GM12878 (cell line): Measurements from ENCODE around the gene DUSP16. TPM values are rescaled to one million over a fixed set of nuclear protein-coding genes. Genes with fewer than 3 reads are reported as not detected.

ENCODE experiments used
- ATAC-seq: fragments of 200-7000 bp; cut with Tn5 transposase; 3 replicates; pipeline ENCODE4 v1.9.1; 2020; ENCODE audit warnings: mild to moderate bottlenecking, moderate library complexity
- BruUV-seq: library from RNA; stranded (reverse); fragments of 400-500 nt; replicated peaks from 2 replicates; lab custom pipeline; 2021; lab: Mats Ljungman, UMichigan
- CTCF ChIA-PET: fragments of 300-600 bp; sonication (Branson Sonifier 250); formaldehyde crosslinking; extraction: SDS; loops from one replicate; lab custom pipeline; 2021; ENCODE audit warnings: inconsistent platforms; lab: Yijun Ruan, JAX
- POLR2A ChIA-PET: fragments of 350-600 bp; formaldehyde crosslinking; extraction: SDS; loops from one replicate; lab custom pipeline; 2021; ENCODE audit warnings: inconsistent platforms; lab: Charles Lee
- RAD21 ChIA-PET: fragments of 300-600 bp; sonication (Branson Sonifier 250); formaldehyde crosslinking; loops from one replicate; lab custom pipeline; 2023; ENCODE audit warnings: antibody characterized with exemption; ENCODE audit not compliant: unreplicated experiment; lab: Charles Lee
- SMC1A ChIA-PET: fragments of 300-600 bp; sonication (Branson Sonifier 250); formaldehyde crosslinking; loops from one replicate; lab custom pipeline; 2023; ENCODE audit not compliant: unreplicated experiment, uncharacterized antibody; lab: Charles Lee
- DNase-seq: peaks from one replicate; pipeline ENCODE4 v3.0.0-alpha.2; 2011; ENCODE audit warnings: low read depth, low spot score
- FAIRE-seq: peaks from 3 replicates; lab custom pipeline; 2011; peaks lifted over from hg19 to GRCh38; lab: Jason Lieb, UNC
- H2AFZ ChIP-seq: 2 replicates; pipeline ENCODE4 v1.6.0; 2011; ENCODE audit warnings: low read depth, low read length, control low read depth; ENCODE audit not compliant: control insufficient read depth
- H3K27ac ChIP-seq: 2 replicates; pipeline ENCODE4 v1.5.1; 2011; ENCODE audit warnings: control low read depth; ENCODE audit not compliant: control insufficient read depth, insufficient read depth
- H3K27me3 ChIP-seq, 2 experiments: replicated peaks in 1 of 2; 2 replicates each; pipeline versions ENCODE4 v1.6.0 to v1.6.1; 2011; ENCODE audit warnings: low read length in 1 of 2; ENCODE audit not compliant: control insufficient read depth in 2 of 2, insufficient read depth in 2 of 2
- H3K36me3 ChIP-seq, 2 experiments: 2 replicates each; pipeline ENCODE4 v1.5.1; 2011; ENCODE audit warnings: low read length in 1 of 2; ENCODE audit not compliant: control insufficient read depth in 2 of 2, insufficient read depth in 2 of 2
- H3K4me1 ChIP-seq: 2 replicates; pipeline ENCODE4 v1.6.1; 2011; ENCODE audit warnings: mild to moderate bottlenecking, low read length, moderate library complexity, mixed read lengths; ENCODE audit not compliant: control insufficient read depth, insufficient read depth
- H3K4me2 ChIP-seq: 2 replicates; pipeline ENCODE4 v1.6.0; 2011; ENCODE audit warnings: control low read depth; ENCODE audit not compliant: control insufficient read depth, insufficient read depth
- H3K4me3 ChIP-seq: fragments of 200-600 bp; sonication (generic); 2 replicates; pipeline ENCODE4 v1.5.1; 2016
- H3K79me2 ChIP-seq: 2 replicates; pipeline ENCODE4 v1.6.0; 2011; ENCODE audit warnings: low read length; ENCODE audit not compliant: control insufficient read depth, insufficient read depth
- H3K9ac ChIP-seq: 2 replicates; pipeline ENCODE4 v1.8.0; 2011; ENCODE audit warnings: low read length, control low read depth, mixed read lengths; ENCODE audit not compliant: control insufficient read depth, insufficient read depth
- H3K9me3 ChIP-seq: replicated peaks from 3 replicates; pipeline ENCODE4 v1.5.1; 2011; ENCODE audit warnings: mild to moderate bottlenecking, low read length; ENCODE audit not compliant: control insufficient read depth, insufficient read depth
- H4K20me1 ChIP-seq: 2 replicates; pipeline ENCODE4 v1.6.0; 2011; ENCODE audit not compliant: control insufficient read depth, insufficient read depth
- CREB1 ChIP-seq: IDR thresholded peaks from 2 replicates; pipeline ENCODE4 v1.6.1; 2012; ENCODE audit warnings: low read depth, mild to moderate bottlenecking, inconsistent platforms
- ESRRA ChIP-seq: IDR thresholded peaks from 2 replicates; pipeline ENCODE4 v1.6.1; 2012; ENCODE audit warnings: mild to moderate bottlenecking, low read length, improper control_type of control experiment
- KLF5 ChIP-seq: fragments of 450-650 bp; IDR thresholded peaks from 2 replicates; pipeline ENCODE4 v1.6.1; 2014; ENCODE audit warnings: mild to moderate bottlenecking; ENCODE audit not compliant: partially characterized antibody
- MYC ChIP-seq: IDR thresholded peaks from 2 replicates; pipeline ENCODE4 v1.6.1; 2011; ENCODE audit warnings: mild to moderate bottlenecking, low read length, moderate library complexity, inconsistent platforms; ENCODE audit not compliant: insufficient read depth, insufficient replicate concordance, insufficient read length, severe bottlenecking
- SKIL ChIP-seq: fragments of 450-650 bp; IDR thresholded peaks from 2 replicates; pipeline ENCODE4 v1.6.1; 2017; ENCODE audit warnings: mild to moderate bottlenecking, low read depth, inconsistent platforms; ENCODE audit not compliant: poor library complexity, severe bottlenecking
- SP1 ChIP-seq: IDR thresholded peaks from one replicate; pipeline ENCODE4 v1.6.1; 2011; ENCODE audit warnings: low read depth, low read length
- WRNIP1 ChIP-seq: IDR thresholded peaks from 2 replicates; pipeline ENCODE4 v1.6.1; 2011; ENCODE audit warnings: low read depth, low read length, improper control_type of control experiment, borderline replicate concordance
- YY1 ChIP-seq: IDR thresholded peaks from 2 replicates; pipeline ENCODE4 v1.6.1; 2011; ENCODE audit warnings: low read depth, mild to moderate bottlenecking, low read length
- WGBS: methylation state at CpG from one replicate; pipeline ENCODE4 v1.1.6; 2016; ENCODE audit warnings: low lambda C conversion rate; ENCODE audit not compliant: insufficient replicate concordance, insufficient coverage; ENCODE audit errors: missing lambda C conversion rate; 5-methylcytosine and 5-hydroxymethylcytosine counted together
- in situ Hi-C: fragments of 300-500 bp; cut with MboI; formaldehyde crosslinking; loops from 9 replicates; pipeline ENCODE4 v1.14.3; 2018; ENCODE audit warnings: mixed read lengths
- intact Hi-C: fragments of 100-400 bp; cut with micrococcal nuclease; formaldehyde crosslinking; loops from one replicate; pipeline ENCODE4 v1.14.2; 2022; ENCODE audit not compliant: unreplicated experiment
- polyA plus RNA-seq, 11 experiments: library from polyadenylated mRNA; depleted of rRNA in 4 of 11; unstranded in 6 of 11; stranded (reverse) in 5 of 11; fragments of >200 nt; fragmentation: Nextera tagmentation in 4 of 11; fragmentation: Illumina TruSeq in 1 of 11; extraction: Ambion mirVana in 4 of 11; extraction: Trizol in 1 of 11; gene quantifications; 1 replicate in 1 of 11; 2 replicates in 10 of 11; pipeline versions ENCODE4 v1.2.1 to v1.2.3, GENCODE V29; 2011 to 2016; ENCODE audit warnings: inconsistent platforms in 2 of 11, missing spikeins in 2 of 11, low read depth in 1 of 11
- total RNA-seq, 4 experiments: library from RNA; depleted of rRNA in 3 of 4; stranded (reverse); fragments of >200 nt in 3 of 4; fragmentation: Illumina TruSeq in 1 of 4; extraction: Trizol in 1 of 4; gene quantifications; 2 replicates each; pipeline versions ENCODE4 v1.2.1 to v1.2.3, GENCODE V29; 2013 to 2021

The DUSP16 gene
- total and polyA plus RNA-seq, 10 of the 15 experiments (the other 5 are each of a cell fraction or from before 2014, with no cell fraction given) = 3.9 to 75.3 (median 26.8) TPM

GRCh38 chr12:12600659-12601058, 38.0 kb upstream of the DUSP16 start (continued):
- no peak for TF ChIP-seq WRNIP1

- ATAC-seq = no peak
- ChIA-PET CTCF (interaction anchor here (1.0 to 2.1 kb wide), 6 partner anchors 8 to 103 kb away, joined by 3 to 6 read pairs (median 4); no protein-coding TSS in a partner anchor), RAD21 (interaction anchor here (0.9 to 1.9 kb wide), 3 partner anchors 8 to 96 kb away, joined by 3 to 5 read pairs (median 5); no protein-coding TSS in a partner anchor), SMC1A (interaction anchor here (0.9 to 3.0 kb wide), 8 partner anchors 8 to 202 kb away, joined by 3 to 25 read pairs (median 6); no protein-coding TSS in a partner anchor), POLR2A (interaction anchor here (1.1 to 1.7 kb wide), 2 partner anchors 11 to 96 kb away, joined by 5 read pairs; no protein-coding TSS in a partner anchor)
- no peaks in the 10 kb centered on the region for H3K36me3 ChIP-seq
- H3K79me2 ChIP-seq = no peaks in the 10 kb centered on the region
- BruUV-seq = no TSS peak
- in situ Hi-C loops (loop anchor here (25.0 kb wide), 1 partner anchor 1038 kb away; no protein-coding TSS in a partner anchor), intact Hi-C loops (no loop called here)
- no peaks in the 10 kb centered on the region for H3K4me1 ChIP-seq
- no peak overlapping the region for H3K4me3 ChIP-seq
- no peak for DNase-seq
- H3K27me3 ChIP-seq = no peaks in the 10 kb centered on the region
- no peak overlapping the region for H3K4me2 ChIP-seq
- 61% methylated on average over 9 of the region's 9 CpGs for WGBS
- FAIRE-seq = no peak
- H3K9ac ChIP-seq = no peak overlapping the region
- H3K27ac ChIP-seq = no peak overlapping the region
- H3K9me3 ChIP-seq = no peaks in the 10 kb centered on the region; the same call in 2 of the 3 replicates
- no peaks in the 10 kb centered on the region for H4K20me1 ChIP-seq
- TF ChIP-seq KLF5 = no peak
- TF ChIP-seq YY1 = no peak
- no peak for TF ChIP-seq CREB1
- TF ChIP-seq SKIL = no peak
- no peak for TF ChIP-seq SP1
- TF ChIP-seq ESRRA = no peak
- TF ChIP-seq MYC = no peak
- no peak overlapping the region for H2AFZ ChIP-seq
Measured at GRCh38 chr12:12599750-12600643, 37.3 kb upstream of the DUSP16 start.
